K562 treated with DMSO at 1 percent for 48 hours (cell line): Measurements from ENCODE around the gene DPAGT1. TPM values are rescaled to one million over a fixed set of nuclear protein-coding genes. Genes with fewer than 3 reads are reported as not detected.

Experiments used
- total RNA-seq: library from RNA; unstranded; fragments of 300-600 nt; gene quantifications from 2 replicates; pipeline ENCODE4 v1.2.3, GENCODE V29; 2022; ENCODE audit warnings: low replicate concordance; ENCODE audit errors: extremely low read depth

The DPAGT1 gene
- total RNA-seq = not detected in 2 replicates

GRCh38 chr11:119101759-119102423 lies at the start of gene DPAGT1:
Gene DPAGT1, minus strand, starts transcription at chr11:119101853. Its CDS starts 198 bp downstream, at chr11:119101655.

GRCh38 chr11:119149018-119149785 lies 47.5 kb upstream of the DPAGT1 start, which contains the start of gene ABCG4:
Gene ABCG4, plus strand, starts transcription at chr11:119149052. Its CDS starts 914 bp downstream, at chr11:119149966.

GRCh38 chr11:119121008-119121810 lies 19.6 kb upstream of the DPAGT1 start, which contains the start of gene HINFP:
Gene HINFP, plus strand, starts transcription at chr11:119121580. Its CDS starts 5,365 bp downstream, at chr11:119126945.

GRCh38 chr11:119106564-119107537 lies 5.2 kb upstream of the DPAGT1 start, which contains the start of gene C2CD2L:
Gene C2CD2L, plus strand, starts transcription at chr11:119107344. Its CDS starts 398 bp downstream, at chr11:119107742.

GRCh38 chr11:119084663-119085436 lies 16.8 kb downstream of the DPAGT1 start, which contains the start of gene HMBS:
Gene HMBS, plus strand, starts transcription at chr11:119084881. Its CDS starts 153 bp downstream, at chr11:119085034.

GRCh38 chr11:119067371-119068222 lies 34.1 kb downstream of the DPAGT1 start, which contains the start of gene VPS11:
Gene VPS11, plus strand, starts transcription at chr11:119067818. Its CDS starts 6 bp downstream, at chr11:119067824.

GRCh38 chr11:119057000-119057769 lies 44.5 kb downstream of the DPAGT1 start, which contains the start of gene HYOU1:
Gene HYOU1, minus strand, starts transcription at chr11:119057205. Its CDS starts 1,045 bp downstream, at chr11:119056160.

Other genes starting within 250 kb of the DPAGT1 start
- not detected in 2 replicates for gene CXCR5, start 218.0 kb downstream of the DPAGT1 start, total RNA-seq
- not detected in 2 replicates for gene BCL9L, start 175.9 kb downstream of the DPAGT1 start, total RNA-seq
- not detected in 2 replicates for gene UPK2, start 145.6 kb downstream of the DPAGT1 start, total RNA-seq
- gene FOXR1, start 130.1 kb downstream of the DPAGT1 start, total RNA-seq = not detected in 2 replicates
- gene CENATAC, start 103.7 kb downstream of the DPAGT1 start, total RNA-seq = not detected in 2 replicates
- 1,144 TPM in 1 of 2 replicates, not detected in the other for gene RPS25, start 83.5 kb downstream of the DPAGT1 start, total RNA-seq
- gene TRAPPC4, start 83.1 kb downstream of the DPAGT1 start, total RNA-seq = not detected in 2 replicates
- gene SLC37A4, start 71.0 kb downstream of the DPAGT1 start, total RNA-seq = not detected in 2 replicates
- gene HYOU1, start 44.6 kb downstream of the DPAGT1 start, total RNA-seq = not detected in 2 replicates
- gene VPS11, start 34.0 kb downstream of the DPAGT1 start, total RNA-seq = not detected in 2 replicates
- gene HMBS, start 17.0 kb downstream of the DPAGT1 start, total RNA-seq = not detected in 2 replicates
- not detected in 2 replicates for gene C2CD2L, start 5.5 kb upstream of the DPAGT1 start, total RNA-seq
- gene HINFP, start 19.7 kb upstream of the DPAGT1 start, total RNA-seq = not detected in 2 replicates
- not detected in 2 replicates for gene ABCG4, start 47.2 kb upstream of the DPAGT1 start, total RNA-seq
- not detected in 2 replicates for gene NLRX1, start 66.9 kb upstream of the DPAGT1 start, total RNA-seq
- not detected in 2 replicates for gene NHERF4, start 83.6 kb upstream of the DPAGT1 start, total RNA-seq
- not detected in 2 replicates for gene CBL, start 104.5 kb upstream of the DPAGT1 start, total RNA-seq
- not detected in 2 replicates for gene MCAM, start 215.3 kb upstream of the DPAGT1 start, total RNA-seq
- gene RNF26, start 232.7 kb upstream of the DPAGT1 start, total RNA-seq = not detected in 2 replicates
- not detected in 2 replicates for gene C1QTNF5, start 239.0 kb upstream of the DPAGT1 start, total RNA-seq
- gene MFRP, start 244.9 kb upstream of the DPAGT1 start, total RNA-seq = not detected in 2 replicates